Measurements from ENCODE around the gene CDCA4. TPM values are rescaled to one million over a fixed set of nuclear protein-coding genes. Genes with fewer than 3 reads are reported as not detected.

CDCA4 gene
- total RNA-seq, 1 donor from 2014 or later = 21.5 TPM

- H3K27ac Mint-ChIP-seq = no peak overlapping the region
- DNase-seq (ENCODE audit: low spot score, unreplicated experiment) = no peak
- TF ChIP-seq CTCF (IDR thresholded peaks at IDR 0.05; ENCODE audit: unreplicated experiment) = no peak
Observed at GRCh38 chr14:104975481-104976197, 45.2 kb downstream of the CDCA4 start.

DNA sequence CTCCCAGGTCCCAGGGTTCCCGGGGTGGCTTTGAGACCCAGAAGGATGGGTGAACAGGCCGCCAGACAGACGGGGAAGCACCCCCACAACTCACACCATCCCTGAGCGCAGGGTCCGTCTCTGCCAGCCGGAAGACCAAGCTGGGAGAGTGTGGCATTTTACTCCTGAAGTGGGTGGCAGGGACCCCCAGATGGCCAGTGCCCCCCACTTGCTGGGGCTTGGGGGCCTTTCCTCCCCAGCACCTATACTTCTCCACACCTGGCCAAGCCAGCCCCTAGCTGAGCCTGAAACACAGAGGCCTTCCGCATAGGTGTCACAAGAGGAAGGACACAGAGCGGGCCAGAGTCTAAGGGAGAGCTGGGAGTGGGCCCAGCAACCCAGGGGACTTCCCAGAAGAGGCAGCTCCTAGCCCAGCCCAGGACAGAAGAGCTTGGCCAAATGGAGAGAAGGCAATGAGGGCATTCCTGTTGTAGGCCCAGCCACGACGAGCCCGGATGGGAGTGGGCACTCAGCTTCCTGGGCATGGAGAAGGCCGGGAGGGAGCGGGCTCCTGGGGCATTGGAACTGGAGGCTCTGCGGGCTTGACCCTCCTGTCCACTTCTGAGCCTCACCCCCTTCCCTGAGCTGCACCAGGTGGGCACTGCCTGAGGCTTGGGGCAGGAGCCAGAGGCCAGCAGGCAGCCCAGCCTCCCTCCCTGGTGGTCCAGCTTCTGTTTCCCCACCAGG lies 46.1 kb downstream of the CDCA4 start:
- H3K9me3 Mint-ChIP-seq (ENCODE audit: low read depth) = no peaks in the 10 kb centered on the region
- TF ChIP-seq CTCF (IDR thresholded peaks at IDR 0.05; ENCODE audit: unreplicated experiment) = no peak
- no peak for DNase-seq (ENCODE audit: low spot score, unreplicated experiment)

More at GRCh38 chr14:104975481-104976197, 45.2 kb downstream of the CDCA4 start:
- H3K4me3 Mint-ChIP-seq (ENCODE audit: low read depth) = no peak overlapping the region
- peaks cover 8% of the 10 kb centered on the region for H3K4me1 Mint-ChIP-seq (ENCODE audit: low read depth)
- H3K36me3 Mint-ChIP-seq (ENCODE audit: insufficient read depth) = no peaks in the 10 kb centered on the region
- no peaks in the 10 kb centered on the region for H3K9me3 Mint-ChIP-seq (ENCODE audit: low read depth)
- peaks cover 42% of the 10 kb centered on the region for H3K27me3 Mint-ChIP-seq

GRCh38 chr14:104974146-104974541 lies 46.7 kb downstream of the CDCA4 start:
- H3K27me3 Mint-ChIP-seq = peaks cover 29% of the 10 kb centered on the region
- DNase-seq (ENCODE audit: low spot score, unreplicated experiment) = no peak
- no peak overlapping the region for H3K27ac Mint-ChIP-seq
- no peaks in the 10 kb centered on the region for H3K36me3 Mint-ChIP-seq (ENCODE audit: insufficient read depth)
- H3K9me3 Mint-ChIP-seq (ENCODE audit: low read depth) = no peaks in the 10 kb centered on the region
- TF ChIP-seq CTCF (IDR thresholded peaks at IDR 0.05; ENCODE audit: unreplicated experiment) = no peak
- H3K4me3 Mint-ChIP-seq (ENCODE audit: low read depth) = no peak overlapping the region
- H3K4me1 Mint-ChIP-seq (ENCODE audit: low read depth) = peaks cover 8% of the 10 kb centered on the region

More for the DNA sequence above, 46.1 kb downstream of the CDCA4 start:
- Mint-ChIP-seq H3K27me3 (peaks cover 34% of the 10 kb centered on the region), H3K36me3 (ENCODE audit: insufficient read depth) (no peaks in the 10 kb centered on the region), H3K4me1 (ENCODE audit: low read depth) (peaks cover 8% of the 10 kb centered on the region), H3K27ac (no peak overlapping the region), H3K4me3 (ENCODE audit: low read depth) (no peak overlapping the region)

DNA sequence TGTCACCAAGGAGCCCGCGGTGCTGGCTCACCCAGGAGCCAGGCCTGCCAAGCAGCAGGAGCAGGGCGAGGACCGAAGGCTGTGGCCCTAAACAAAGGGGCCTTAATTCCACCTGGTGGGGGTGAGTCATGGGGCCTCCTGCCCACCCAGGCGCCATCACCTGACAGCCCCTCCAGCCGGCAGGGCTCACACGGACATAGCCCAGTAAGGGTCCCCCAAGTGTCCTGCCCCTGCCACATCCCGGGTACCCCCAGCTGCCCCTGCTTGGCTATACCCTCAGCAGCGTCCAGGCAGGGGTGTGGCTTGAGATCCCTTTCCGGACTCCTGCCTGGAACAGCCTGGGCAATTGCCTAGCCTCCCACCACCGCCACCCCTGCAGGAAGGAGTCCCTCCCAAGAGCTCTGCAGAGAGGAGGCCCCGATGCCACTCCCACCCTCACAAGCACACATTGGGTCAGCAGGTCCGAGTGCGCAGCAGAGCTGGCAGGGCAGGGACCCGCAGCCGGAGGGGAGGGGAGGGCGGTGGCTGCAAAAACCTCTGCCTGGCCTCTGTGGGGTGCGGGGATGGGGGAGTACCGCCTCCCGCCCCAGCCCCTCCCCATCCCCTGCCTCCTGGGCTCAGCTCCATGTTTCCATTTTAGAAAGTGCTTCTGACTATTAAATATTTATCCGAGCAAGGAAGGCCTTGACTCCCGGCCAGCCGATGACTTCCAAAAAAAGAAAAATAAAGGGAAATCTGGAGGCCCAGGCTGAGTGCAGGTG lies 47.3 kb downstream of the CDCA4 start:
- Mint-ChIP-seq H3K27ac (no peak overlapping the region), H3K4me3 (ENCODE audit: low read depth) (no peak overlapping the region), H3K9me3 (ENCODE audit: low read depth) (no peaks in the 10 kb centered on the region), H3K27me3 (peaks cover 26% of the 10 kb centered on the region), H3K36me3 (ENCODE audit: insufficient read depth) (no peaks in the 10 kb centered on the region), H3K4me1 (ENCODE audit: low read depth) (peaks cover 11% of the 10 kb centered on the region)
- DNase-seq (ENCODE audit: low spot score, unreplicated experiment) = no peak
- no peak for TF ChIP-seq CTCF (IDR thresholded peaks at IDR 0.05; ENCODE audit: unreplicated experiment)

DNA sequence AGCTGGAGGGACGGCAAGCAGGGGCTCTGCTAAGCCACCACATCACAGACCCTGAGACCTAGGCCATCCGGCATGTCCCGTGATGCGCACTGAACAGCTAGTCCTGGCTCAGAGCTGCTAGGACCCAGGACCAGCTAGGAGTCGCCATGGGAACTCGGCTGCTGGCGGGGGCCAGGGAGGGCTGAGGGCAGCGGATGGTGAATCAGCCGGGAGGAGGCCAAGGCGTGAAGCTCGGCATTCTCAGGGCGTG lies 47.8 kb downstream of the CDCA4 start:
- DNase-seq (ENCODE audit: low spot score, unreplicated experiment) = no peak
- H3K27me3 Mint-ChIP-seq = peaks cover 24% of the 10 kb centered on the region
- TF ChIP-seq CTCF (IDR thresholded peaks at IDR 0.05; ENCODE audit: unreplicated experiment) = no peak
- no peak overlapping the region for H3K27ac Mint-ChIP-seq
- no peak overlapping the region for H3K4me3 Mint-ChIP-seq (ENCODE audit: low read depth)
- H3K36me3 Mint-ChIP-seq (ENCODE audit: insufficient read depth) = no peaks in the 10 kb centered on the region
- no peaks in the 10 kb centered on the region for H3K9me3 Mint-ChIP-seq (ENCODE audit: low read depth)
- peaks cover 9% of the 10 kb centered on the region for H3K4me1 Mint-ChIP-seq (ENCODE audit: low read depth)

All from progenitor cell of endocrine pancreas (in vitro differentiated cells).